ENCODE data around the gene LRRC30.

Gene LRRC30

DNA sequence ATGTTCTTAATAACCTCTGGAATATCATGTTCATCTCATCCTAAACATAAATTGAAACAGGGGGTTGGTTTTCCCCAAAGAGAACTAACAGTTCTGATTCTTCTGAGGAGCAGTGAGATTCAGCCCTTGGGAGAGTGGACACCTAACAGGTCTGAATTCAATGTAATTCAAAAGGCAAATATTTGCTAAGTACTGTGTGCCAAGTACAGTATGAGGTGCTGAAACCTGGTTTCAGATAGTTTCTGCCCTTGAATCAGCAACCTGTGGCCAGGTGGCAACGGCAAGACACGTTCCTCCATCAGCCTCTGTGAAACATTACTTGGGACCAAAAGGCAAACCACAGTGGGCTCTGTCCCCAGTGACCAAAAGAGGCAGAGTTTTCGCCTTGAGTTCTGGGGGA is 1.3 kb downstream of the LRRC30 start:
- Histone ChIP-seq H3K27ac (ENCODE audit: low read length) (no peak overlapping the region), H3K4me2 (ENCODE audit: low read depth, low read length) (no peak overlapping the region), H3K9me3 (replicated peaks; ENCODE audit: insufficient read depth, low read length) (no peaks in the 10 kb centered on the region), H3K4me1 (ENCODE audit: low read length) (no peaks in the 10 kb centered on the region), H2AFZ (ENCODE audit: low read length) (no peak overlapping the region), H3K36me3 (replicated peaks; ENCODE audit: insufficient read depth, low read length) (no peaks in the 10 kb centered on the region), H3K9ac (ENCODE audit: low read length) (no peak overlapping the region), H3K4me3 (ENCODE audit: low read length) (no peak overlapping the region), H3K9me2 (replicated peaks; ENCODE audit: insufficient read depth, low read length) (no peaks in the 10 kb centered on the region), H3F3A (ENCODE audit: insufficient read depth, low read length) (no peaks in the 10 kb centered on the region), H4K20me1 (ENCODE audit: insufficient read depth, low read length) (no peaks in the 10 kb centered on the region), H3K27me3 (replicated peaks; ENCODE audit: insufficient read depth, low read length) (no peaks in the 10 kb centered on the region), H3K79me2 (ENCODE audit: low read length) (no peaks in the 10 kb centered on the region)
- no peak for TF ChIP-seq CTCF (IDR thresholded peaks at IDR 0.05; ENCODE audit: low read length)
- no peak for TF ChIP-seq EZH2 (optimal IDR thresholded peaks at IDR 0.05; ENCODE audit: low read depth, low read length)
- no peak for TF ChIP-seq EZH2phosphoT487 (IDR thresholded peaks at IDR 0.05; ENCODE audit: low read length)
- DNase-seq: no peak

- no peak overlapping the region for H3K27ac ChIP-seq (ENCODE audit: low read length)
- no peak for DNase-seq
- no peaks in the 10 kb centered on the region for H3K9me3 ChIP-seq (replicated peaks; ENCODE audit: insufficient read depth, low read length)
- no peaks in the 10 kb centered on the region for H3K36me3 ChIP-seq (replicated peaks; ENCODE audit: insufficient read depth, low read length)
- H3K4me3 ChIP-seq (ENCODE audit: low read length): no peak overlapping the region
- no peaks in the 10 kb centered on the region for H3K79me2 ChIP-seq (ENCODE audit: low read length)
- no peak overlapping the region for H3K4me2 ChIP-seq (ENCODE audit: low read depth, low read length)
- TF ChIP-seq CTCF (IDR thresholded peaks at IDR 0.05; ENCODE audit: low read length) (no peak), EZH2phosphoT487 (IDR thresholded peaks at IDR 0.05; ENCODE audit: low read length) (no peak), EZH2 (optimal IDR thresholded peaks at IDR 0.05; ENCODE audit: low read depth, low read length) (no peak)
- H3F3A ChIP-seq (ENCODE audit: insufficient read depth, low read length): no peaks in the 10 kb centered on the region
- no peaks in the 10 kb centered on the region for H4K20me1 ChIP-seq (ENCODE audit: insufficient read depth, low read length)
- no peak overlapping the region for H3K9ac ChIP-seq (ENCODE audit: low read length)
- no peaks in the 10 kb centered on the region for H3K4me1 ChIP-seq (ENCODE audit: low read length)
- H3K27me3 ChIP-seq (replicated peaks; ENCODE audit: insufficient read depth, low read length): no peaks in the 10 kb centered on the region
- H2AFZ ChIP-seq (ENCODE audit: low read length): no peak overlapping the region
- no peaks in the 10 kb centered on the region for H3K9me2 ChIP-seq (replicated peaks; ENCODE audit: insufficient read depth, low read length)
Measured at GRCh38 chr18:7233134-7233810, 2.4 kb downstream of the LRRC30 start.

GRCh38 chr18:7234091-7234490 is 3.2 kb downstream of the LRRC30 start:
- Histone ChIP-seq H2AFZ (ENCODE audit: low read length) (no peak overlapping the region), H3F3A (ENCODE audit: insufficient read depth, low read length) (no peaks in the 10 kb centered on the region), H4K20me1 (ENCODE audit: insufficient read depth, low read length) (no peaks in the 10 kb centered on the region), H3K79me2 (ENCODE audit: low read length) (no peaks in the 10 kb centered on the region), H3K4me3 (ENCODE audit: low read length) (no peak overlapping the region), H3K27ac (ENCODE audit: low read length) (no peak overlapping the region), H3K4me1 (ENCODE audit: low read length) (no peaks in the 10 kb centered on the region), H3K36me3 (replicated peaks; ENCODE audit: insufficient read depth, low read length) (no peaks in the 10 kb centered on the region), H3K9me3 (replicated peaks; ENCODE audit: insufficient read depth, low read length) (no peaks in the 10 kb centered on the region), H3K9me2 (replicated peaks; ENCODE audit: insufficient read depth, low read length) (no peaks in the 10 kb centered on the region), H3K27me3 (replicated peaks; ENCODE audit: insufficient read depth, low read length) (no peaks in the 10 kb centered on the region), H3K9ac (ENCODE audit: low read length) (no peak overlapping the region), H3K4me2 (ENCODE audit: low read depth, low read length) (no peak overlapping the region)
- TF ChIP-seq CTCF (IDR thresholded peaks at IDR 0.05; ENCODE audit: low read length) (no peak), EZH2 (optimal IDR thresholded peaks at IDR 0.05; ENCODE audit: low read depth, low read length) (no peak), EZH2phosphoT487 (IDR thresholded peaks at IDR 0.05; ENCODE audit: low read length) (no peak)
- DNase-seq: no peak
